A673 (cell line): Measurements from ENCODE around the gene RAC2. TPM values are rescaled to one million over a fixed set of nuclear protein-coding genes. Genes with fewer than 3 reads are reported as not detected.

Experiments used
- BruUV-seq: library from RNA; stranded (reverse); fragments of 400-500 nt; replicated peaks from 2 replicates; lab custom pipeline; 2021; lab: Mats Ljungman, UMichigan
- CTCF ChIA-PET: fragments of 300-600 bp; sonication (Branson Sonifier 250); formaldehyde crosslinking; loops from one replicate; lab custom pipeline; 2022; ENCODE audit warnings: antibody characterized with exemption; lab: Charles Lee
- POLR2A ChIA-PET: fragments of 300-600 bp; sonication (Branson Sonifier 250); formaldehyde crosslinking; loops from one replicate; lab custom pipeline; 2022; ENCODE audit warnings: antibody characterized with exemption; ENCODE audit not compliant: low non-redundant PET; lab: Charles Lee
- DNase-seq: peaks from one replicate; pipeline ENCODE4 v3.0.0-alpha.2; 2015; ENCODE audit warnings: low spot score
- H3K27ac ChIP-seq: fragments of 200-600 bp; sonication (generic); 2 replicates; pipeline ENCODE4 v1.5.1; 2016; ENCODE audit warnings: mixed run types, low read depth, mild to moderate bottlenecking, mixed read lengths, antibody characterized with exemption, low read length; ENCODE audit not compliant: poor library complexity, severe bottlenecking
- H3K27me3 ChIP-seq: fragments of 200-600 bp; sonication (generic); replicated peaks from 2 replicates; pipeline ENCODE4 v1.6.1; 2017; ENCODE audit warnings: mixed run types, low read depth, mild to moderate bottlenecking, mixed read lengths, antibody characterized with exemption, low read length; ENCODE audit not compliant: insufficient read depth, poor library complexity
- H3K36me3 ChIP-seq: fragments of 200-600 bp; sonication (generic); 2 replicates; pipeline ENCODE4 v1.6.1; 2016; ENCODE audit warnings: mixed run types, mild to moderate bottlenecking, mixed read lengths, antibody characterized with exemption, low read length; ENCODE audit not compliant: insufficient read depth, poor library complexity, severe bottlenecking
- H3K4me1 ChIP-seq: fragments of 200-600 bp; sonication (generic); 2 replicates; pipeline ENCODE4 v1.6.1; 2017; ENCODE audit warnings: mixed run types, mild to moderate bottlenecking, mixed read lengths, antibody characterized with exemption, low read length; ENCODE audit not compliant: insufficient read depth, poor library complexity, severe bottlenecking
- H3K4me3 ChIP-seq: fragments of 200-600 bp; sonication (generic); 2 replicates; pipeline ENCODE4 v1.5.1; 2016; ENCODE audit warnings: low read depth, mixed run types, mild to moderate bottlenecking, mixed read lengths, low read length; ENCODE audit not compliant: poor library complexity, severe bottlenecking
- H3K9me3 ChIP-seq: fragments of 200-600 bp; sonication (generic); 2 replicates; pipeline ENCODE4 v1.6.1; 2016; ENCODE audit warnings: mixed run types, low read depth, mild to moderate bottlenecking, mixed read lengths, antibody characterized with exemption, low read length; ENCODE audit not compliant: poor library complexity, severe bottlenecking
- EZH2 ChIP-seq: fragments of 200-600 bp; sonication (generic); IDR thresholded peaks from 2 replicates; pipeline ENCODE4 v1.6.1; 2017; ENCODE audit warnings: borderline replicate concordance, low read depth, mild to moderate bottlenecking, mixed read lengths, antibody characterized with exemption, low read length; ENCODE audit not compliant: poor library complexity, severe bottlenecking
- intact Hi-C: fragments of 100-400 bp; cut with micrococcal nuclease; formaldehyde crosslinking; loops from one replicate; pipeline ENCODE4 v1.10.0; 2022; ENCODE audit not compliant: unreplicated experiment
- total RNA-seq: library from RNA; stranded (reverse); gene quantifications from 2 replicates; pipeline ENCODE4 v1.2.3, GENCODE V29; 2021
- TF ChIP-seq, protein P1 (sequence below): fragments of 300-800, 200-600 bp; sonication (generic); conservative IDR thresholded peaks from 2 replicates; pipeline ENCODE4 v1.5.1; 2017; ENCODE audit warnings: low read depth, mild to moderate bottlenecking, antibody characterized with exemption, low read length, moderate library complexity, mixed read lengths

RAC2 gene
- total RNA-seq, 1 experiment from 2014 or later: 4.0 TPM

DNA sequence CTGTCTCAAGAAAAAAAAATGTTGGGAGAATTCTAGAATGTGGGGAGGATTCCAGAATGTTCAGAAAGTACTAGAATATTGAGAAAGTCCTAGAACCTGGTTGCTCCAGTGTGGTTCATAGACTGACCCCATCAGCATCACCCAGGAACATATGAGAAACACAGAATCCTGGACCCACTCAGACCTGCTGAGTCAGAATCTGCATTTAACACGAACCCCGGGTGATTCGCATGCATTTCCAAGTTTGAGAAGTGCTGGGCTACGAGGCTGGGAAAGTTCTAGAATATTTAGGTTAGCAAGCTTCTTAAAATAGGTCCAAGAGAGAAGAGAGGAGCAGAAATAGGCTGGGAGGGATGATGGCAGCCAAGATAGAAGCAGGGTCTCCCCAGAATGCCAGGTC is 62.4 kb downstream of the RAC2 start:
- POLR2A ChIA-PET: no interaction called here
- Histone ChIP-seq H3K36me3 (no peaks in the 10 kb centered on the region), H3K27ac (no peak overlapping the region), H3K9me3 (no peaks in the 10 kb centered on the region), H3K4me1 (peaks cover 3% of the 10 kb centered on the region), H3K27me3 (no peaks in the 10 kb centered on the region), H3K4me3 (no peak overlapping the region)
- CTCF ChIA-PET: no interaction called here
- DNase-seq: no peak
- TF ChIP-seq, protein P1, sequence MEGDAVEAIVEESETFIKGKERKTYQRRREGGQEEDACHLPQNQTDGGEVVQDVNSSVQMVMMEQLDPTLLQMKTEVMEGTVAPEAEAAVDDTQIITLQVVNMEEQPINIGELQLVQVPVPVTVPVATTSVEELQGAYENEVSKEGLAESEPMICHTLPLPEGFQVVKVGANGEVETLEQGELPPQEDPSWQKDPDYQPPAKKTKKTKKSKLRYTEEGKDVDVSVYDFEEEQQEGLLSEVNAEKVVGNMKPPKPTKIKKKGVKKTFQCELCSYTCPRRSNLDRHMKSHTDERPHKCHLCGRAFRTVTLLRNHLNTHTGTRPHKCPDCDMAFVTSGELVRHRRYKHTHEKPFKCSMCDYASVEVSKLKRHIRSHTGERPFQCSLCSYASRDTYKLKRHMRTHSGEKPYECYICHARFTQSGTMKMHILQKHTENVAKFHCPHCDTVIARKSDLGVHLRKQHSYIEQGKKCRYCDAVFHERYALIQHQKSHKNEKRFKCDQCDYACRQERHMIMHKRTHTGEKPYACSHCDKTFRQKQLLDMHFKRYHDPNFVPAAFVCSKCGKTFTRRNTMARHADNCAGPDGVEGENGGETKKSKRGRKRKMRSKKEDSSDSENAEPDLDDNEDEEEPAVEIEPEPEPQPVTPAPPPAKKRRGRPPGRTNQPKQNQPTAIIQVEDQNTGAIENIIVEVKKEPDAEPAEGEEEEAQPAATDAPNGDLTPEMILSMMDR: no peak
- no peak for TF ChIP-seq EZH2
- BruUV-seq: no TSS peak
- intact Hi-C loops: no loop called here

GRCh38 chr22:37180531-37181231 is 63.4 kb downstream of the RAC2 start:
- Histone ChIP-seq H3K4me3 (no peak overlapping the region), H3K36me3 (no peaks in the 10 kb centered on the region), H3K9me3 (no peaks in the 10 kb centered on the region), H3K27ac (no peak overlapping the region), H3K27me3 (no peaks in the 10 kb centered on the region), H3K4me1 (no peaks in the 10 kb centered on the region)
- intact Hi-C loops: no loop called here
- no peak for DNase-seq
- TF ChIP-seq, protein P1: no peak
- TF ChIP-seq EZH2: no peak
- POLR2A ChIA-PET: no interaction called here
- BruUV-seq: no TSS peak
- CTCF ChIA-PET: interaction anchor here (0.5 kb wide), 1 partner anchor 278 kb away, joined by 3 read pairs; no protein-coding TSS in a partner anchor

- no peaks in the 10 kb centered on the region for H3K9me3 ChIP-seq
- H3K27ac ChIP-seq: no peak overlapping the region
- ChIA-PET POLR2A (no interaction called here), CTCF (no interaction called here)
- no peak for DNase-seq
- no peak overlapping the region for H3K4me3 ChIP-seq
- no peaks in the 10 kb centered on the region for H3K36me3 ChIP-seq
- TF ChIP-seq, protein P1: no peak
- no peak for TF ChIP-seq EZH2
- no TSS peak for BruUV-seq
- intact Hi-C loops: no loop called here
- H3K27me3 ChIP-seq: no peaks in the 10 kb centered on the region
- no peaks in the 10 kb centered on the region for H3K4me1 ChIP-seq
Measured at GRCh38 chr22:37179622-37180420, 64.2 kb downstream of the RAC2 start.
